A549 (cell line): ENCODE measurements around the gene GLOD4. TPM values are rescaled to one million over a fixed set of nuclear protein-coding genes. Genes with fewer than 3 reads are reported as not detected.

Source experiments
- ATAC-seq, 2 experiments: fragments of 200-7000 bp in 1 of 2; fragments of >200 bp in 1 of 2; cut with Nextera tagmentation in 1 of 2; cut with Tn5 transposase in 1 of 2; 3 replicates each; pipeline versions ENCODE4 v1.8.0 to v1.9.1; 2018 to 2020; ENCODE audit warnings: mild to moderate bottlenecking in 1 of 2, moderate library complexity in 1 of 2
- CTCF ChIA-PET: fragments of 300-600 bp; sonication (Branson Sonifier 250); formaldehyde crosslinking; extraction: SDS; loops from one replicate; lab custom pipeline; 2021; ENCODE audit warnings: antibody characterized with exemption, inconsistent platforms; lab: Yijun Ruan, JAX
- POLR2A ChIA-PET: fragments of 350-600 bp; formaldehyde crosslinking; extraction: SDS; loops from one replicate; lab custom pipeline; 2021; ENCODE audit warnings: antibody characterized with exemption, inconsistent platforms; lab: Yijun Ruan, JAX
- DNase-seq, 2 experiments: peaks; one replicate each; pipeline versions ENCODE4 v3.0.0 to v3.0.0-alpha.2; 2011 to 2016; ENCODE audit warnings: low read depth in 1 of 2, low spot score in 1 of 2
- FAIRE-seq: peaks from 2 replicates; lab custom pipeline; 2011; peaks lifted over from hg19 to GRCh38; lab: Jason Lieb, UNC
- H3K27ac ChIP-seq, 2 experiments: fragments of >200 bp; sonication (Bioruptor Twin); formaldehyde crosslinking; 3 replicates each; pipeline ENCODE4 v1.5.1; 2016 to 2017
- H3K4me1 ChIP-seq: fragments of >200 bp; sonication (Bioruptor Twin); formaldehyde crosslinking; 3 replicates; pipeline ENCODE4 v1.6.1; 2016
- H3K4me2 ChIP-seq: fragments of >200 bp; sonication (Bioruptor Twin); formaldehyde crosslinking; 3 replicates; pipeline ENCODE4 v1.6.1; 2016
- H3K4me3 ChIP-seq: fragments of >200 bp; sonication (Bioruptor Twin); formaldehyde crosslinking; 3 replicates; pipeline ENCODE4 v1.5.1; 2016
- H3K9me3 ChIP-seq: fragments of >200 bp; sonication (Bioruptor Twin); formaldehyde crosslinking; 3 replicates; pipeline ENCODE4 v1.6.1; 2016
- BHLHE40 ChIP-seq: IDR thresholded peaks from 2 replicates; pipeline ENCODE4 v1.6.1; 2012; ENCODE audit warnings: low read depth, low read length, inconsistent platforms
- CBX2 ChIP-seq: fragments of 200-600 bp; sonication (generic); IDR thresholded peaks from 2 replicates; pipeline ENCODE4 v1.6.1; 2016; ENCODE audit warnings: low read depth, mild to moderate bottlenecking, borderline replicate concordance
- CBX8 ChIP-seq: fragments of 200-600 bp; sonication (generic); IDR thresholded peaks from 2 replicates; pipeline ENCODE4 v1.6.1; 2016
- CEBPB ChIP-seq, 2 experiments: fragments of >200 bp in 1 of 2; sonication (Bioruptor Twin) in 1 of 2; formaldehyde crosslinking in 1 of 2; IDR thresholded peaks; 2 replicates each; pipeline ENCODE4 v1.6.1; 2012 to 2016
- CHD2 ChIP-seq: fragments of 150-350 bp; IDR thresholded peaks from 2 replicates; pipeline ENCODE4 v1.6.1; 2014; ENCODE audit warnings: low read length; ENCODE audit not compliant: partially characterized antibody
- EHMT2 ChIP-seq: fragments of 200-600 bp; sonication (generic); IDR thresholded peaks from 2 replicates; pipeline ENCODE4 v1.6.1; 2016; ENCODE audit warnings: antibody characterized with exemption, low read depth, mild to moderate bottlenecking, moderate library complexity
- FOSB ChIP-seq: fragments of 250-450 bp; sonication (Bioruptor Pico); IDR thresholded peaks from 2 replicates; pipeline ENCODE4 v1.5.0; 2020; ENCODE audit warnings: mild to moderate bottlenecking, moderate library complexity
- GATA3 ChIP-seq: IDR thresholded peaks from 2 replicates; pipeline ENCODE4 v1.6.1; 2012; ENCODE audit warnings: borderline replicate concordance
- HDAC2 ChIP-seq: fragments of 200-600 bp; sonication (generic); IDR thresholded peaks from 2 replicates; pipeline ENCODE4 v1.6.1; 2016
- HEYL ChIP-seq: fragments of 250-450 bp; sonication (Bioruptor Pico); IDR thresholded peaks from 2 replicates; pipeline ENCODE4 v1.8.0; 2021; ENCODE audit warnings: mild to moderate bottlenecking, moderate library complexity
- HOXB5 ChIP-seq: fragments of 250-450 bp; sonication (Bioruptor Pico); IDR thresholded peaks from 2 replicates; pipeline ENCODE4 v1.5.0; 2020; ENCODE audit warnings: mild to moderate bottlenecking, moderate library complexity
- JUN ChIP-seq, 2 experiments: fragments of >200 bp; sonication (Bioruptor Twin); formaldehyde crosslinking; IDR thresholded peaks; 2 replicates in 1 of 2; 3 replicates in 1 of 2; pipeline ENCODE4 v1.6.1; 2016 to 2017
- KDM1A ChIP-seq: fragments of 200-600 bp; sonication (generic); IDR thresholded peaks from 2 replicates; pipeline ENCODE4 v1.6.1; 2016; ENCODE audit warnings: low read depth, mild to moderate bottlenecking
- KDM5A ChIP-seq: fragments of 200-600 bp; sonication (generic); IDR thresholded peaks from 2 replicates; pipeline ENCODE4 v1.6.1; 2016; ENCODE audit warnings: antibody characterized with exemption, mild to moderate bottlenecking
- MAFK ChIP-seq: fragments of 450-650 bp; IDR thresholded peaks from 2 replicates; pipeline ENCODE4 v1.6.1; 2014; ENCODE audit not compliant: partially characterized antibody
- MAZ ChIP-seq: fragments of 150-350 bp; IDR thresholded peaks from 2 replicates; pipeline ENCODE4 v1.6.1; 2014; ENCODE audit warnings: antibody characterized with exemption, low read depth, low read length, borderline replicate concordance
- NR3C1 ChIP-seq: fragments of >200 bp; sonication (Bioruptor Twin); formaldehyde crosslinking; IDR thresholded peaks from 3 replicates; pipeline ENCODE4 v1.6.1; 2017
- PHF8 ChIP-seq: fragments of 200-600 bp; sonication (generic); IDR thresholded peaks from 2 replicates; pipeline ENCODE4 v1.6.1; 2016; ENCODE audit warnings: low read depth, mild to moderate bottlenecking, antibody characterized with exemption, moderate library complexity, borderline replicate concordance
- POLR2A ChIP-seq: IDR thresholded peaks from 2 replicates; pipeline ENCODE4 v1.6.1; 2012; ENCODE audit warnings: mild to moderate bottlenecking, low read length
- POLR2AphosphoS2 ChIP-seq: conservative IDR thresholded peaks from 2 replicates; pipeline ENCODE4 v1.6.1; 2012; ENCODE audit warnings: low read length, improper control_type of control experiment, inconsistent platforms
- RFX5 ChIP-seq: fragments of 450-650 bp; IDR thresholded peaks from 2 replicates; pipeline ENCODE4 v1.7.1; 2014; ENCODE audit warnings: antibody characterized with exemption, mild to moderate bottlenecking, moderate library complexity
- SREBF2 ChIP-seq: fragments of 450-650 bp; IDR thresholded peaks from 2 replicates; pipeline ENCODE4 v1.6.1; 2014; ENCODE audit warnings: mild to moderate bottlenecking, moderate library complexity
- ZC3H11A ChIP-seq: fragments of 450-650 bp; IDR thresholded peaks from 2 replicates; pipeline ENCODE4 v1.6.1; 2014; ENCODE audit warnings: antibody characterized with exemption, mild to moderate bottlenecking
- ZNF302 ChIP-seq: fragments of 250-450 bp; sonication (Bioruptor Pico); IDR thresholded peaks from 2 replicates; pipeline ENCODE4 v1.9.0; 2021; ENCODE audit warnings: inconsistent platforms, mild to moderate bottlenecking, moderate library complexity
- WGBS: methylation state at CpG from one replicate; pipeline ENCODE4 v1.1.6; 2017; ENCODE audit errors: missing lambda C conversion rate; 5-methylcytosine and 5-hydroxymethylcytosine counted together
- polyA plus RNA-seq, 4 experiments: library from polyadenylated mRNA; depleted of rRNA in 3 of 4; stranded (reverse); fragments of >200 nt; fragmentation: RNase III in 1 of 4; extraction: RNeasy Plus Mini Kit Qiagen cat#74134 plus additional on column Dnase treatment in 1 of 4; gene quantifications; 2 replicates in 3 of 4; 3 replicates in 1 of 4; pipeline ENCODE4 v1.2.3, GENCODE V29; 2011 to 2017
- TF ChIP-seq, protein P1 (sequence below): fragments of 250-450 bp; sonication (Bioruptor Pico); IDR thresholded peaks from 2 replicates; pipeline ENCODE4 v1.5.0; 2020; ENCODE audit warnings: low read depth, mild to moderate bottlenecking, moderate library complexity
- TF ChIP-seq, protein P2 (sequence below): IDR thresholded peaks from 2 replicates; pipeline ENCODE4 v1.6.1; 2012; ENCODE audit warnings: low read depth, borderline replicate concordance
- TF ChIP-seq, protein P3 (sequence below): IDR thresholded peaks from 2 replicates; pipeline ENCODE4 v1.6.1; 2012

Gene GLOD4
- polyA plus RNA-seq, 2 of the 4 experiments (the other 2 are of a cell fraction) = 133 to 141 TPM

DNA sequence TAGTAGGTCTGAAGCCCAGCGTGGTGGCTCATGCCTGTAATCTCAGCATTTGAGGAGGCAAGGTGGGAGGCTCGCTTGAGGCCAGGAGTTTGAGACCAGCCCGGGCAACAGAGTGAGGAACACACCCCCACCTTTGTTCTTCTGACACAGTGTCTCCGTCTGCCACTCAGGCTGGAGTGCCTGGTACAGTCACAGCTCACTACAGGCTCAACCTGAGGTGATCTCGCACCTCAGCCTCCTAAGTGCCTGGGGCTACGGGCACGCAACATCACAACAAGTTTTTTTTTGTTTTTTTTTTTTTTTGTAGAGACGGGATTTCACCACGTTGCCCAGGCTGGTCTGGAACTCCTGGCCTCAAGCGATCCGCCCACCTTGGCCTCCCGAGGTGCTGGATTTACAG is 56.3 kb downstream of the GLOD4 start:
- no peak for ATAC-seq
- H3K4me1 ChIP-seq = no peaks in the 10 kb centered on the region
- POLR2A ChIA-PET = interaction anchor here (0.7 kb wide), 1 partner anchor 334 kb away, joined by 3 read pairs; no protein-coding TSS in a partner anchor
- no peak overlapping the region for H3K27ac ChIP-seq
- no peak overlapping the region for H3K4me3 ChIP-seq
- no peaks in the 10 kb centered on the region for H3K9me3 ChIP-seq
- CTCF ChIA-PET = interaction anchor here (1.6 kb wide), 1 partner anchor 10 kb away, joined by 4 read pairs; the partner anchor contains the start of gene VPS53
- H3K4me2 ChIP-seq = no peak overlapping the region
- no peak for DNase-seq
- TF ChIP-seq, protein P1, sequence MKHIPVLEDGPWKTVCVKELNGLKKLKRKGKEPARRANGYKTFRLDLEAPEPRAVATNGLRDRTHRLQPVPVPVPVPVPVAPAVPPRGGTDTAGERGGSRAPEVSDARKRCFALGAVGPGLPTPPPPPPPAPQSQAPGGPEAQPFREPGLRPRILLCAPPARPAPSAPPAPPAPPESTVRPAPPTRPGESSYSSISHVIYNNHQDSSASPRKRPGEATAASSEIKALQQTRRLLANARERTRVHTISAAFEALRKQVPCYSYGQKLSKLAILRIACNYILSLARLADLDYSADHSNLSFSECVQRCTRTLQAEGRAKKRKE (CRISPR knock-in tag) = no peak
- TF ChIP-seq KDM5A = no peak
- TF ChIP-seq CBX8 = no peak
- no peak for TF ChIP-seq HOXB5 (CRISPR knock-in tag)
- FAIRE-seq = no peak
- 89% methylated on average over 12 of the region's 12 CpGs for WGBS

DNA sequence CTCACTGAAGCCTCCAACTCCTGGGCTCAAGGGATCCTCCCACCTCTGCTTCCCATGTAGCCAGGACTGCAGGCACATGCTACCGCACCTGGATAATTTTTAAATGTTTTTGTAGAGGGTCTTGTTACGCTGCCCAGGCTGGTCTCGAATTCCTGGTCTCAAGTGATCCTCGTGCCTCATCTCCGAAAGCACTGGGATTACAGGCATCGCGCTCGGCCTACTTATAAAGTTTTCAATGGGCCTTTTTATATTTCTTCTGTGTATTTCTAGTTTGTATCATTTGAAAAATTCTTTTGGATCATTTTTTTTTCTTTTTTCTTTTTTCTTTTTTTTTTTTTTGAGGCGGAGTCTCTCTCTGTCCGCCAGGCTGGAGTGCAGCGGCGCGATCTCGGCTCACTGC is 57.0 kb downstream of the GLOD4 start:
- POLR2A ChIA-PET = interaction anchor here (0.7 kb wide), 1 partner anchor 334 kb away, joined by 3 read pairs; no protein-coding TSS in a partner anchor
- Histone ChIP-seq H3K27ac (no peak overlapping the region), H3K4me1 (no peaks in the 10 kb centered on the region), H3K4me3 (no peak overlapping the region), H3K9me3 (no peaks in the 10 kb centered on the region), H3K4me2 (no peak overlapping the region)
- CTCF ChIA-PET = interaction anchor here (1.6 kb wide), 1 partner anchor 10 kb away, joined by 4 read pairs; the partner anchor contains the start of gene VPS53
- TF ChIP-seq GATA3 (no peak), FOSB (CRISPR knock-in tag) (no peak), CHD2 (no peak), NR3C1 (no peak), MAZ (no peak), RFX5 (no peak), EHMT2 (no peak), CEBPB (IDR thresholded peaks at IDR 0.05) (no peak), POLR2A (no peak), ZNF302 (CRISPR knock-in tag) (no peak), CBX2 (no peak)
- TF ChIP-seq, protein P2, sequence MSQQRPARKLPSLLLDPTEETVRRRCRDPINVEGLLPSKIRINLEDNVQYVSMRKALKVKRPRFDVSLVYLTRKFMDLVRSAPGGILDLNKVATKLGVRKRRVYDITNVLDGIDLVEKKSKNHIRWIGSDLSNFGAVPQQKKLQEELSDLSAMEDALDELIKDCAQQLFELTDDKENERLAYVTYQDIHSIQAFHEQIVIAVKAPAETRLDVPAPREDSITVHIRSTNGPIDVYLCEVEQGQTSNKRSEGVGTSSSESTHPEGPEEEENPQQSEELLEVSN = no peak
- WGBS = 96% methylated on average over 14 of the region's 14 CpGs
- FAIRE-seq = no peak
- ATAC-seq = no peak
- DNase-seq = no peak

DNA sequence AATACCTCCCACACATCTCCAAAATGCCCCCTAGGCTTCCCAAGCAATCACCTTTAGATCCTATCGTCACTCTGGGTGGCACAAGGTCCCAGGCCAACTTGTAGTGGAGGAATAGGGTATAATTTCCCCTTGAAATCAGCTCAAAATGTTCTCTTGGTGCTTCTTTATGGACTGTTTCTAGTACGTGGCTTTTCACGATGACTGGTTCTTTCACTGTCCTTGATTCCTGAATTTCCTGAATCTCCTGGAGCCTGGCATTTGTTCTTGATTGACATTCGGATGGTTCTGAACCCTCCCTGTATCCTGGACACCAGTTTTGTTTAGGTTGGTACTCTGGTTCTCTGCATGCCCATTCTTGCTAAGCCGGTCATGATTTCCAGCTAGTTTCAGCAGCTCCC is 60.5 kb downstream of the GLOD4 start:
- DNase-seq (no peak), ATAC-seq (peak; percentile 62 to 63), FAIRE-seq (no peak)

More for the DNA sequence above, 60.5 kb downstream of the GLOD4 start:
- Histone ChIP-seq H3K4me1 (peaks cover 8% of the 10 kb centered on the region), H3K4me2 (no peak overlapping the region), H3K9me3 (no peaks in the 10 kb centered on the region), H3K4me3 (no peak overlapping the region), H3K27ac (no peak overlapping the region)
- CTCF ChIA-PET = interaction anchor here (1.0 to 1.9 kb wide), 6 partner anchors 12 to 275 kb away, joined by 3 to 8 read pairs (median 4); partner anchors contain the start of genes GEMIN4 and TIMM22
- WGBS = 86% methylated on average over 5 of the region's 5 CpGs
- POLR2A ChIA-PET = interaction anchor here (0.5 to 0.8 kb wide), 2 partner anchors 9 to 259 kb away, joined by 3 read pairs; no protein-coding TSS in a partner anchor
- no peak for TF ChIP-seq MAZ
- no peak for TF ChIP-seq CBX2
- TF ChIP-seq HEYL (CRISPR knock-in tag) = no peak
- TF ChIP-seq GATA3 = no peak
- TF ChIP-seq HDAC2 = no peak
- TF ChIP-seq PHF8 = no peak
- no peak for TF ChIP-seq ZC3H11A
- TF ChIP-seq EHMT2 = no peak
- no peak for TF ChIP-seq CHD2
- TF ChIP-seq POLR2AphosphoS2 = no peak
- TF ChIP-seq KDM1A = no peak
- no peak for TF ChIP-seq SREBF2
- no peak for TF ChIP-seq BHLHE40
- TF ChIP-seq JUN (IDR thresholded peaks at IDR 0.05) = no peak
- TF ChIP-seq, protein P2 = no peak
- TF ChIP-seq, protein P1 (CRISPR knock-in tag) = no peak
- TF ChIP-seq, protein P3, sequence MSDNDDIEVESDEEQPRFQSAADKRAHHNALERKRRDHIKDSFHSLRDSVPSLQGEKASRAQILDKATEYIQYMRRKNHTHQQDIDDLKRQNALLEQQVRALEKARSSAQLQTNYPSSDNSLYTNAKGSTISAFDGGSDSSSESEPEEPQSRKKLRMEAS = no peak
- no peak for TF ChIP-seq MAFK
- no peak for TF ChIP-seq HOXB5 (CRISPR knock-in tag)
- TF ChIP-seq, all 56 proteins: peak for 0
